Keratinocyte (primary cell): Measurements from ENCODE around the gene LTBP2. TPM values are rescaled to one million over a fixed set of nuclear protein-coding genes. Genes with fewer than 3 reads are reported as not detected.

Source experiments
- DNase-seq: peaks from one replicate; pipeline ENCODE4 v3.0.0-alpha.2; 2011; ENCODE audit warnings: low read depth, missing footprints, low spot score
- FAIRE-seq: peaks from 2 replicates; lab custom pipeline; 2011; peaks lifted over from hg19 to GRCh38; lab: Jason Lieb, UNC
- H2AFZ ChIP-seq: 2 replicates; pipeline ENCODE4 v1.6.0; 2012; ENCODE audit warnings: low read length, control low read depth, inconsistent platforms; ENCODE audit not compliant: control insufficient read depth
- H3K27ac ChIP-seq: 2 replicates; pipeline ENCODE4 v1.5.1; 2011; ENCODE audit warnings: low read length; ENCODE audit not compliant: control insufficient read depth, insufficient read depth
- H3K27me3 ChIP-seq: 3 replicates; pipeline ENCODE4 v1.6.0; 2011; ENCODE audit warnings: low read length; ENCODE audit not compliant: control insufficient read depth, insufficient read depth; ENCODE audit errors: extremely low read depth
- H3K36me3 ChIP-seq, 2 experiments: 2 replicates in 1 of 2; 3 replicates in 1 of 2; pipeline ENCODE4 v1.5.1; 2011; ENCODE audit warnings: low read length in 2 of 2, mild to moderate bottlenecking in 1 of 2; ENCODE audit not compliant: control insufficient read depth in 2 of 2, insufficient read depth in 2 of 2; ENCODE audit errors: extremely low read depth in 1 of 2
- H3K4me1 ChIP-seq: 3 replicates; pipeline ENCODE4 v1.5.1; 2011; ENCODE audit warnings: low read length; ENCODE audit not compliant: control insufficient read depth, insufficient read depth; ENCODE audit errors: extremely low read depth
- H3K4me2 ChIP-seq: 3 replicates; pipeline ENCODE4 v1.6.0; 2011; ENCODE audit warnings: low read depth, low read length; ENCODE audit not compliant: control insufficient read depth, insufficient read depth; ENCODE audit errors: extremely low read depth
- H3K4me3 ChIP-seq, 3 experiments: fragments of 200-600 bp in 1 of 3; sonication (generic) in 1 of 3; 2 replicates in 2 of 3; 3 replicates in 1 of 3; pipeline ENCODE4 v1.5.1; 2011 to 2016; ENCODE audit warnings: low read length in 3 of 3, mild to moderate bottlenecking in 3 of 3, control low read depth in 2 of 3, inconsistent platforms in 1 of 3, low read depth in 1 of 3, mixed read lengths in 1 of 3, mixed run types in 1 of 3, moderate library complexity in 1 of 3; ENCODE audit not compliant: control insufficient read depth in 2 of 3, insufficient read depth in 2 of 3; ENCODE audit errors: extremely low read depth in 1 of 3
- H3K79me2 ChIP-seq: 2 replicates; pipeline ENCODE4 v1.6.0; 2012; ENCODE audit warnings: low read length; ENCODE audit not compliant: control insufficient read depth, insufficient read depth
- H3K9ac ChIP-seq: 3 replicates; pipeline ENCODE4 v1.6.0; 2011; ENCODE audit warnings: low read length; ENCODE audit not compliant: control insufficient read depth, insufficient read depth; ENCODE audit errors: extremely low read depth
- H3K9me1 ChIP-seq: 3 replicates; pipeline ENCODE4 v1.6.0; 2011; ENCODE audit warnings: low read length; ENCODE audit not compliant: control insufficient read depth, insufficient read depth; ENCODE audit errors: extremely low read depth
- H3K9me3 ChIP-seq: 2 replicates; pipeline ENCODE4 v1.5.1; 2012; ENCODE audit warnings: low read depth, low read length; ENCODE audit not compliant: control insufficient read depth
- H4K20me1 ChIP-seq: 3 replicates; pipeline ENCODE4 v1.6.0; 2011; ENCODE audit warnings: low read length; ENCODE audit not compliant: control insufficient read depth, insufficient read depth; ENCODE audit errors: extremely low read depth
- EZH2 ChIP-seq: IDR thresholded peaks from one replicate; pipeline ENCODE4 v1.6.1; 2012; ENCODE audit warnings: inconsistent platforms, mild to moderate bottlenecking, low read length, moderate library complexity
- dilution Hi-C: fragments of 300-500 bp; cut with MboI; formaldehyde crosslinking; loops from one replicate; pipeline ENCODE4 v1.7.0; 2020; ENCODE audit warnings: low sequenced_read_pairs; ENCODE audit not compliant: extremely low pct_ligation_motif_present
- polyA plus RNA-seq, 5 experiments: library from polyadenylated mRNA; depleted of rRNA in 3 of 5; stranded (reverse) in 3 of 5; stranded (forward) in 1 of 5; unstranded in 1 of 5; fragments of >200 nt; gene quantifications; 1 replicate in 1 of 5; 2 replicates in 3 of 5; 3 replicates in 1 of 5; pipeline versions ENCODE4 v1.2.1 to v1.2.3, GENCODE V29; 2011 to 2012; ENCODE audit warnings: missing spikeins in 2 of 5, low read depth in 1 of 5, low replicate concordance in 1 of 5
- TF ChIP-seq, protein P1 (sequence below), 3 experiments: IDR thresholded peaks in 1 of 3; conservative IDR thresholded peaks in 1 of 3; optimal IDR thresholded peaks in 1 of 3; 2 replicates in 2 of 3; 3 replicates in 1 of 3; pipeline versions ENCODE3 to v1.5.1; 2011; ENCODE audit warnings: low read length in 3 of 3, mild to moderate bottlenecking in 3 of 3, moderate library complexity in 2 of 3, control low read depth in 1 of 3, inconsistent platforms in 1 of 3; ENCODE audit not compliant: insufficient read depth in 2 of 3; ENCODE audit errors: extremely low read depth in 1 of 3

LTBP2 gene
- polyA plus RNA-seq, 1 donor (not counting 4 experiments of a cell fraction or from before 2014, with no cell fraction given) = 23.9 TPM

DNA sequence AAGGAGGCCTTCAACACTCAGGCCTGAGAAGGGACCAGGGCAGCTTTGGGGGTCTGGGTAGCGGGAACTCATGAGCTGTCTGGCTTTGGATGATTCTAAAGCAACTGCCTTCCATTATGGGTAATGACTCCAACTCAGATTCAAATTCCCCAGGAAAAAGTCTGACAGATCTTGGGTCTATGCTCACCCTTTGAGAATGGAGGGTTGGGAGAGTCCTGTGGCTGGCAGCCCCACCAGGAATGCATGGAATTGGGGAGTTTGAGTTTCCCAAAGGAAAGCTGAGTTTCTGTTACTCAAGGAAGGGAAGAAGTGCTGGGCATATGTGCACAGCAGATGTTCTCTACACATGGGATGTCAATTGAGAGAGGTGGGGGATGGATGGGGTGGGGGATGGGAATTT, 22.4 kb upstream of the LTBP2 start:
- no peak overlapping the region for H3K9ac ChIP-seq
- FAIRE-seq = no peak

GRCh38 chr14:74630881-74631690, 19.0 kb upstream of the LTBP2 start:
- Histone ChIP-seq H3K9ac (no peak overlapping the region), H3K27me3 (no peaks in the 10 kb centered on the region), H3K9me1 (no peaks in the 10 kb centered on the region), H3K4me2 (no peak overlapping the region), H3K27ac (no peak overlapping the region), H3K4me1 (peaks cover 4% of the 10 kb centered on the region), H2AFZ (no peak overlapping the region), H3K9me3 (no peaks in the 10 kb centered on the region), H4K20me1 (no peaks in the 10 kb centered on the region), H3K36me3 (no peaks in the 10 kb centered on the region), H3K4me3 (no peak overlapping the region), H3K79me2 (no peaks in the 10 kb centered on the region)
- dilution Hi-C loops = no loop called here
- FAIRE-seq (no peak), DNase-seq (no peak)
- TF ChIP-seq, protein P1, sequence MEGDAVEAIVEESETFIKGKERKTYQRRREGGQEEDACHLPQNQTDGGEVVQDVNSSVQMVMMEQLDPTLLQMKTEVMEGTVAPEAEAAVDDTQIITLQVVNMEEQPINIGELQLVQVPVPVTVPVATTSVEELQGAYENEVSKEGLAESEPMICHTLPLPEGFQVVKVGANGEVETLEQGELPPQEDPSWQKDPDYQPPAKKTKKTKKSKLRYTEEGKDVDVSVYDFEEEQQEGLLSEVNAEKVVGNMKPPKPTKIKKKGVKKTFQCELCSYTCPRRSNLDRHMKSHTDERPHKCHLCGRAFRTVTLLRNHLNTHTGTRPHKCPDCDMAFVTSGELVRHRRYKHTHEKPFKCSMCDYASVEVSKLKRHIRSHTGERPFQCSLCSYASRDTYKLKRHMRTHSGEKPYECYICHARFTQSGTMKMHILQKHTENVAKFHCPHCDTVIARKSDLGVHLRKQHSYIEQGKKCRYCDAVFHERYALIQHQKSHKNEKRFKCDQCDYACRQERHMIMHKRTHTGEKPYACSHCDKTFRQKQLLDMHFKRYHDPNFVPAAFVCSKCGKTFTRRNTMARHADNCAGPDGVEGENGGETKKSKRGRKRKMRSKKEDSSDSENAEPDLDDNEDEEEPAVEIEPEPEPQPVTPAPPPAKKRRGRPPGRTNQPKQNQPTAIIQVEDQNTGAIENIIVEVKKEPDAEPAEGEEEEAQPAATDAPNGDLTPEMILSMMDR (optimal IDR thresholded peaks at IDR 0.05 in 1 of 3, IDR thresholded peaks at IDR 0.05 in 1 of 3, conservative IDR thresholded peaks at IDR 0.05 in 1 of 3; ENCODE audit: extremely low read depth in 1 of 3, insufficient read depth in 2 of 3, low read length in 3 of 3) = no peak

More for the DNA sequence above, 22.4 kb upstream of the LTBP2 start:
- TF ChIP-seq, protein P1 (optimal IDR thresholded peaks at IDR 0.05 in 1 of 3, IDR thresholded peaks at IDR 0.05 in 1 of 3, conservative IDR thresholded peaks at IDR 0.05 in 1 of 3; ENCODE audit: extremely low read depth in 1 of 3, insufficient read depth in 2 of 3, low read length in 3 of 3) = no peak
- TF ChIP-seq EZH2 = no peak
- Histone ChIP-seq H3K27ac (no peak overlapping the region), H3K4me3 (no peak overlapping the region), H4K20me1 (no peaks in the 10 kb centered on the region), H3K9me3 (no peaks in the 10 kb centered on the region), H2AFZ (no peak overlapping the region), H3K4me1 (peaks cover 15% of the 10 kb centered on the region), H3K27me3 (no peaks in the 10 kb centered on the region), H3K79me2 (no peaks in the 10 kb centered on the region), H3K4me2 (no peak overlapping the region), H3K9me1 (no peaks in the 10 kb centered on the region), H3K36me3 (no peaks in the 10 kb centered on the region)
- DNase-seq = no peak
- dilution Hi-C loops = no loop called here
